Hippocampal formation (tissue), 2 donors: ENCODE measurements around the gene DHH.

Source experiments
- DNase-seq, 2 donors: peaks; one replicate each; lab custom pipeline; 2025; lab: John Stamatoyannopoulos, UW

DHH gene

DNA sequence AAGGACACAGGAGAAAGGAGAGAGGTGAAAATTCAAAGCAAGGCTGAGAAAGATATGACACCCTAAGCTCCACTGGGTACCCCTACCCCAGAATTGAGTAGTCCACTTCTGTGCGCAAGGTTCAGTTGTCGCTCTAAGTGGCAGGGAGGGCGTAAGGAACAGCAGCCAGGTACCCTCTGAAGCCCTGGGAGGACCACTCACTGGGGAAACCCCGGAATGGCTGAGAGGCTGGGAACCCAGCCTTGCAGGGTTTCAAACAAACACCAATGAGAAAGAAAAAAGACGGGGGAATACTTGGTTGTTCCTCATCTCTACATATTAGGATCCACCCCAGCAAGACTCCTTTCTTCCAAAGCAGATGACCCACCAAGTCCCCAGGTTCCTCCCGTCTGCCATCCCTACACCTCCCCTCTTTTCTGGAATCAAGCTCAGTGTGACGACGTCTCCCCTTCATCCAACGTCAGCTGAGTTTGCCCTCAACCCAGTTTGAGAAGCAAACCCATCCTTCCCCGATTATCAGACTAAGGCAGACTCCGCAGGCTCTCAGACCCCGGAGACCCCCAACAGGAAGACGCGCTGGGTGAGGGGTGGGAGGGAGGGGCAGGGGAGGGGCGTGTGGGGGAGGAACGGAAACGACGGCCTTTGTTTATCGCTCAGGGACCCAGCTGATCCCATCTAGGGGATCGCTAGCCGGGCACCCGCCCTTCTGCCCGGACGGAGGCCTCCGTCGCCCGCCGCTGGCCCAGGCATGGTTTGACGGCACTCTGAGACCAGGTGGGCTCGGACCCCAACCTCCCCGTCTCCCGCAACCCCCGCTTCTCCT, 15.3 kb upstream of the DHH start:
- no peak for DNase-seq

DNA sequence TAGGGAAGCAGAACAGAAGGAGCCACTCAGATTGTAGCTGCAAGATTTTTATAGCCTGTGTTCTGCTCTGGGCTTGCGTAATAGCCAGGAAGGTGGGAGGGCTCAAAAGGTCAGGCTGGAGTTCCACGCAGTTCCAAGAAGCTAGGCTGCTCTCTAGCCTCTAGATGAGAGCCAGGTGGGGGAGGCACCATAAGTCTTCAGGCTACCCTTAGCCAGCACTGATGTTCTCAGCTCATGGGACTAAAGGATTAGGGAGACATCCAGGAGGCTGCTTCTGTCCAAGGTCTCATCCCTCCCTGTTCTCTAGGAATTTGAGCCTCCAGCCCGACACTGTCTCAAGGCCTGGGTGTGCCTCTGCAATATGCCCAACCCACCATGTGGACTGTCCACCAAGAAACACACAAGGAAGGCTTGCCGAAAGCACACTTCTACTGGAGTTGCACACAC, 14.4 kb upstream of the DHH start:
- no peak for DNase-seq

DNA sequence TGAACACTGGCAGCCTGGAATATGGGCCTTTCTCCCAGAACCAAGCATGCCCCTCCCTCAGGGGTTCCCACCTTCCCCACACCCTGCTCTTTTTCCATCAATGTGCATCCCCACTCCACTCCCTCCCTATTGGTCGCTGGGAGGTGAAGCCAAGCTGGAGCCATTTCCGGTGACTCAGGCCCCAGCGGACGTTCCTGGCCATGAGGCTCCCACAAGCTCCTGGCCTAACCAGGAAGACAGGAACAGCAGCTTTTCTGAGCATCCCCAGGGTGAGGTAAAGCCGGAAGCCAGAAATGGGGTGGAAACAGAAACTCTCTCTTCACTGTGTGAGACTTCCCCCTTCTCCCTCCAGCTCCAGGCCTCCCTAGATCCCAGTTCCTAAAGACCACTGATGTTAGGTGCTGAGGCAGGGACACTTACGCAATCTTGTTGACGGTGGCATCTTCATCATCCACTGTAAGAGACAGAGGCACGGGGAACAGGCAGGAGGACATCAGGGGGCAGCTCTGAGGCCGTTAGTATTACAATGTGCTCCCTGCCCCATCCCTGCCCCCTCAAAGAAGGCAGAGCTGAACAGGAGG, 11.0 kb upstream of the DHH start:
- no peak for DNase-seq

DNA sequence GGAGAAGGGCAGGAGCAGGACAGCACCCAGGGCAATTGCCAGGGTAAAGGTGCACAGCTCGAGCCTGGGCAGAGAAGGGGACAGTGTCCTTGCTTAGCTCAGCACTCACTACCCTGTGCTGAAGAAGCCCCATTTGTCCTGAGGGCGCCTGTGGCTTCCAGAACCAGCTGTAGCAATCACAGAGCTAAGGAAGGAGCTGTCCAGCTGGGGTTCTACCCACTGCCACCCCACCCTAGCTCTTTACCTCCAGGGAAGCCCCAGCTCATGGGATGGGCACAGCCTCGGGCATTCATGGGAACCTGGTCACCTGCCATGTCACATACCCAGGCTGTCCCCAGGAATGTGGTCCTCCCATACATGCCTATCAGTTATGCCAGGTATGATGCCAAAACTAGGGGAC, 10.2 kb upstream of the DHH start:
- no peak for DNase-seq

DNA sequence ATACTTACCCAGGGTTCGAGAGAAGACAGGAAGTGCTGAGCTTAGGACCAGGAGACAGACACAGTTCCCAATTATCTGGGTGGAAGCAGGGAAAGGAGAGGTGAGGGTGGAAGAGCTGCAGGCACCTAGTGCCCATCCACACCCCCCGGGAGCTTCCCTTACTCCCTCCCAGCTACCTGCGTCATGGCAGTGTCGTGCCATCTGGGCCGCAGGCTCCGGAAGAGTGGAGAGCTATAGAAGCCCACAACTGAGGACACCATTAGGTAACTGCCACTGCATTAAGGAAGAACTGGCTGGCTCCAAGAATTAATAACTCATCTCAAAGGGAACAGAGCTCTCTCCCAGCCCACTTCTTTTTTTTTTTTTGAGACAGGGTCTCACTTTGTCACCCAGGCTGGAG, 5.8 kb upstream of the DHH start:
- no peak for DNase-seq

DNA sequence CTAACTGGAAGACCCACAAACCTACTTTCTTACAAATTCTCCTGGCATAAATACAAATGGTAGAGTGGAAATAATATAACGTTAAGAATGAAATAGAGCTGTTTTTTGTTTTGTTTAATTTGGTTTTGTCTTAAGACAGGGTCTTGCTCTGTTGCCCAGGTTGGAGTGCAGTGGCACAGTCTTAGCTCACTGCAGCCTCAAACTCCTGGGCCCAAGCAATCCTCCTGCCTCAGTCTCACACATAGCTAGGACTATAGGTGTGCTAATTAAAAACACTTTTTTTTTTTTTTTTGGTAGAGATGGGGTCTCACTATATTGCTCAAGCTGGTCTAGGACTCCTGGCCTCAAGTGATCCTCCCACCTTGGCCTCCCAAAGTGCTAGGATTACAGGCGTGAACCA, 4.1 kb upstream of the DHH start:
- DNase-seq, result no peak

DNA sequence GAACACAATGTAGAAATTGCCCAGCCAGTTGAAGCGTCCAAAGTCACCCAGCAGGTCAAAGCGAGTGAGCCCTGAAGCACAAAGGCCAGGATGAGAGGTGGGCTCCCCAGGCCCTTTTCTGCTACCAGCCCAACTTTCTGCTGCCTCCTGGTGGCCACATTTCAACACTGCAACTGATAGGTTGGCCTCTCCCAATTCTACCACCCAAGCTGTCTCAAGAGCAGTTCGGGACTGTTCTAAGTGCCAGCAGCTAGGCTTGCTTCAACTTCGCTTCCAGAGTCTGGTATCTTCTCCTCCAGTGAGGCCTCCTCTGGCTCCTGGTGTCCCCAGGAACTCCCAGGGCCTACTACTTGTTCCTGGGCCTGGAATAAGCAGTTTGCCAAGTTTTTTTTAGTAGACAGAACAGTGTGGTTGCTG, 3.4 kb upstream of the DHH start:
- peak; percentile 28 to 32 for DNase-seq

DNA sequence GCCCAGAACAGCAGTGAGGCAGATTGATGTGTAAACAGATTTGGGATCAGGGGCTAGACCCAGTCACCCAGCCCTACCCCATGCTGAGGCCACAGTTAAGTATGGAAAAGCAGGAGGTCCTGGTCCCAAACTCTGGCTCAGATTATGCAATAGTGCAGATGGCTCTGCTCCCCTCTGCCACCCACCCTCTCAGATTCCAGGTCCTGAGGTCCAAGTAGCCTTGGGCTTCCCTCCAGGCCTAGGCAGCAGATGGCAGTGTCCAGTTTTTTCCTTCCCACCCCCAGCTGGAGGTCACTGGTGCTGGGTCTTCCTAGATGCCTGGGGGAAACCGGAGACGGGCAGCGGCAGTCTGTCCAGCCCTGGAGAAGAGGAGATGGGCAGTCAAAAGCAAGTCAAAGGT, 2.8 kb upstream of the DHH start:
- no peak for DNase-seq

DNA sequence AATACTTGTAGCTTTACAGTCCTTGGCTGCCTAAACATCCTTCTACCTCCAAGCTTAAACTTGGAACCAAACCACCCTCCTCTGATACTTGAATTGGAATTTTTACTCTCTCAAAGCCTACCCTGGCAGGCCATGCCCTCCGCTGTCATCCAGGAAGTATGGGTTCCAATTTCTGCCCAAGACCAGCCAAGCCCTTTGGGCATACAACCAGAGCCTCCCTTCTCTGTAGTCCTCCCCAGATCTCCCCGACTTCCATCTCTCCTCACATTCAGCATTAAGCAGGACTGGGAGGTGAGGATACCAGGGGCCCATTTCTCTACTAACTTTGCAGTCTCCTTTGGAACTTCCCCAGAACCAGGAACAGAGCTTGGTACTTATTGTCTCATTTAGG, 369 bp upstream of the DHH start:
- DNase-seq, result no peak

DNA sequence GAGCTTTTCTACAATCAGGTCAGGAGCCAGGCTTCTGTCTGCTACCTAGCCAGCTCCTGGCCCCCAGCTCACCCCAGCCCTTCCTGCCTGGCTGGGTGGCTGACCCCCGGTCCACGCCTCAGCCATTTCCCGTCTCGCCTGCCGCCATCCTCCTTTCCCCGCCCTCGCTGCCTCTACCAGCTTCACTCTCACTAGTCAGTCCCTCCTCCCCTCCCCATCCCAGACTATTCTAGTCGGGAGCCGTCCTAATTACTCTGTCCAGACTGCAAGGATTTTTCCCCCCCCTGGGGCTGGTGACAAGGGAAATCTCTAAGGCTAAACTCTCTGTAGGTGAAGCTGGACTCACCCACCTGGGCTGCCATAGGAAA, 825 bp downstream of the DHH start:
- no peak for DNase-seq

DNA sequence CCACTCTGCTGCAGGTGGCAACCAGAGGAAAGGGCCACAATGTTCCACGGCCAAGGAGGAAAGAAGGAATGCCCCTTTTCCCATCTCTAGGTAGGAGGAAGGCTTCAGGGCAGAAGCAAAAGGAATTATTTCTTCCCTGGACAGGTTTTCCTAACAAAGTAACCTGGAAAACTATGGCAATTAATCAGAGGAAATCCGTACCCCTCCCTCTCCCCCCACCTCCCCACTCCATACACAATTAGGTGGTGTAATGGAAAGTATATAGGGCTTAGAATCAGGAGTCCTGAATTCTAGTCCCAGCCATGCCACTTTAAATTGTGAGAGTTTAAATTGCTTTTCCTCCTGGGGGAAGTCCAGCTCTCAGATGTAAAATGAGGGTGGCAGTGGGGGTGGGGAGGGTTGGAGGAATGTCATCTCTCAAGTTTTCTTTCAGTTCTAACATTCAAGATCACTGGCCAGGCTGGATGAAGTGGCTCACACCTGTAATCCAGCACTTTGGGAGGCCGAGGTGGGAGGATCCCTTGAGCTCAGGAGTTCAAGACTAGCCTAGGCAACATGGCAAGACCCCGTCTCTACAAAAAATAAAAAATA, 1.7 kb downstream of the DHH start:
- DNase-seq, result no peak

DNA sequence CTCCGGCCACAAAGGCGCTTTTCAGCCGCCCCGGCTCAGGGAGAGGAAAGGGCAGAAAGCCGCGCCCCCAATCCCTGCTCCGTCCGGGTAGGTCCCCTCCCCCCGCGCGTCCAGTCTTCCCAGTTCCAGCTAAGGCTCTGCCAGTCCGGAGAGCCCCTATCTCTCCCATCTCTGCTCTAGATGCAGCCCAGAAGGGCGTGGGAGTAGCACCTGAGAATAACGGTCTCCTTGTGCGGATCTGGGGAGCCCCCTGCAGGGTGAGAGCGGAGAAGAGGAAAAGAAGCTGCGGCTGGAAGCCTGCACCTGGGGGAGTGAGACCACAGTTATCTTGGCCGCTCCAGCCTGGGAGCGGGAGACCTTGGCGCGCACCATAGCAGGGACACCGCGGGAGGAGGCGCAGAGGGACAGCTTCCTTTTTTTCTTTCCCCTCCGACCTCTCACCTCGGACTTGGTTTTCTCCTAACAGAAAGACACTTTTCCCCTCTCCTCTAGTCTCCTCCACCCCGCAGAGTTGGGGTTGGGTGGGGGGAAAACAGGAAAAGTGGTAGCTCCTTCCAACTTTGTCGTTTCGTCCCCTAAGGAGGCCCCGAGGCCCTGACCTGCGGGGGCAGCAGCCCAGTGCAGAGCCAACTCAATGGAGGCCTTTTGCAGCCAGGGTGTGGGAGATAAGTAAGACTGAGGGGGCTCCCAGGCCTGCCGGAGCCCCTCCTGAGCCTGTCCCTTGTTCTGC, 2.4 kb downstream of the DHH start:
- peak in 1 of 2 donors; percentile 38 for DNase-seq

DNA sequence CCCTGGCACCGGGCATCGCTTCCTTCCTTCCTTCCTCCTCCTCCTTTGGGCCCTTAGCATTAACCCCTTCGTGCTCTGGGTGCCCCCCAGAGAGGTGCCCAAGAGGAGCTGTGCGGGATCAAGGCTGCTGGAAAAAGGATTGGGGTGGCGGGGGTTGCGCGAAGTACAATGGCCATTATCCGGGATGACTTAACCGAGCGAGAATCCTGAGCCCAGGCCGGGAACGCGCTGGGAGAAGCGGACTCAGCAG, 2.8 kb downstream of the DHH start:
- DNase-seq, result no peak

DNA sequence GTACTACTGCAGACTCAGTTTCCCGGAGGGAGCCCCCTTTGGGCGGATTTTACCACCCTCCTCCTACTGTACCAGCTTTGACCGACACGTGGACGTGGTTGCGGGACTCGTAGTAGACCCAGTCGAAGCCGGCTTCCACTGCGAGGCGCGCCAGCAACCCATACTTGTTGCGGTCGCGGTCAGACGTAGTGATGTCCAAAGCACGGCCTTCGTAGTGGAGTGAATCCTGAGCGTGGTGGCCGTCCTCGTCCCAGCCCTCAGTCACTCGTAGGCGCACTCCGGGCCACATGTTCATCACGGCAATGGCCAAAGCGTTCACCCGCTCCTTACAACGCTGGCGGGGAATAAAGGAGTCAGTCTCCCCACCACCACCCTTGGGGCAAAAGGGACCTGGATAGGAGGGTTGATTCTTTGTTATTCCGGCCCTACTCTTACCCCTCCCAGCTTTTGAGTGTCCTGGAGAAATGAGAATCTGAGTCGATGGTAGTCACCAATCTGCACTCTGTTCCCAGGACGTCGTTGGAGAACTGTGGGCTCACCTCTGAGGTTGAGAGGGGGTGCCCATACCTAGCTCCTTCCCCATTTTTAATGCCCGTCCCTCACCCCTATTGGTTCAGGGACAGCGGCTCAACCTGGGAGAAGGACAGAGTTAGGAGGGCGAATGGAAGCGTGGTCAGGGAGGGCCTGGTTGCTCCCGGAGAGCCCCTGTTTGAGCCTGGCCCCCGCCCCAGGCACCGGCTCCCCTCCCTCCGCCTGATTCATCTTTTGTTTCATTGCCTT, 3.4 kb downstream of the DHH start:
- DNase-seq, result no peak

DNA sequence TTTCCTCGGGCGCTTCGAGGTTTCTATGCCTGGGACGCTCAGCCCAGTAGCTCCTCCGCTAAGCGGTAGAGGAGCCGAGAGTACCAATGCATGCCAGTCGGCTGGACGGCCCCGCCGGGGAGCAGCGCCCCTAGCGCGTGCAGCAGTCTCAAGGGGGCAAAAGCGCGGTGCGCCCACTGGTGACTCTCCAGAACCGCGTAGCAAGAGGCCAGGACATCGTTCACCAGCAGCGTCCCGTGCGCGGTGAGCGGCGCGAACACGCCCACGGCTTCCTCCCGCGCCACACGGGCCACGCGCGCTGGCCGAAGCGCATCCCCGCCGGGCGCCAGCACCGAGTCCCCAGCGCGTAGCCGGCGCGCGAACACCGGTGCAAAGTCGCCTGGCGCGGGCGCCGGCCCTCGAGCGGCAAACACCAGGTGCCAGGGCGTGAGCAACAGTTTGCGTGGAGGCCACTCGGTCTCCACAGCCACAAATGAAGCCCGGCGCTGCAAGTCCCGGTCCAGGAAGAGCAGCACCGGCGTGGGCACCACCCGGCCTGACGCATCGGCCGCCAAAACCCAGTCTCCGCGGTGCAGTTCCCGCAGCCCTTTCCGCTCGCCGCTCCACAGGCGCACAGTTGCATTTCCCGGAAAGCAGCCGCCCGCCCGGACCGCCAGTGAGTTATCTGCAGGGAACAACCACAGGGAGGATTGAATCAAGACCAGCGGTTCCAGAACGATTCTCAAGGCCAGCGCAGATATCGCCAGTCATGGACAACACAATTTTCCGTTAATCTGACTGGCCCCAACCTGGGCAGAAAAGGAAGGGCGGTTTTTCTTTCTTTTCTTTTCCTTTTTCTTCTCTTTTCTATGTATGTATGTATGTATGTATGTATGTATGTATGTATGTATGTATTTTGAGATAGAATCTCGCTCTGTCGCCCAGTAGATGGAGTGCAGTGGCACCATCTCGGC, 4.5 kb downstream of the DHH start:
- DNase-seq, result no peak

DNA sequence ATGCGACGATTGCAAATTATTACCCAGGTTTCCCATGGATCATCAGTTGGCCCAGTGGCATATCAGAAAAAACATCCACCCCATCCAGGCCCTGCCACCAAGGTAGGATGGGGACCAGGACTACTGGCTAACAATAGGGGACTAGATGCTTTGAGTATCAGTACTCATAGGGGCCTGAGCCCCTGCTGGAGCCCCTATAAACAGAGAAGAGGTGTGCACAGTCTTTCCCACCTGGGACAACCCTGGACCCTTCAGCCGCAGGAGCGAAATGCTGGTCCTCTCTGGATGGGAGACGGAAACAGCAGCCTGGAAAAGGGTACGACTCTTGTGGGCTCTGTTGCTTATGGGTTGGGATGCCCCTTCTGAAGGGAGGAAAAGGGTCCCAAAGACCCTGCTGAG, 5.7 kb downstream of the DHH start:
- no peak for DNase-seq

DNA sequence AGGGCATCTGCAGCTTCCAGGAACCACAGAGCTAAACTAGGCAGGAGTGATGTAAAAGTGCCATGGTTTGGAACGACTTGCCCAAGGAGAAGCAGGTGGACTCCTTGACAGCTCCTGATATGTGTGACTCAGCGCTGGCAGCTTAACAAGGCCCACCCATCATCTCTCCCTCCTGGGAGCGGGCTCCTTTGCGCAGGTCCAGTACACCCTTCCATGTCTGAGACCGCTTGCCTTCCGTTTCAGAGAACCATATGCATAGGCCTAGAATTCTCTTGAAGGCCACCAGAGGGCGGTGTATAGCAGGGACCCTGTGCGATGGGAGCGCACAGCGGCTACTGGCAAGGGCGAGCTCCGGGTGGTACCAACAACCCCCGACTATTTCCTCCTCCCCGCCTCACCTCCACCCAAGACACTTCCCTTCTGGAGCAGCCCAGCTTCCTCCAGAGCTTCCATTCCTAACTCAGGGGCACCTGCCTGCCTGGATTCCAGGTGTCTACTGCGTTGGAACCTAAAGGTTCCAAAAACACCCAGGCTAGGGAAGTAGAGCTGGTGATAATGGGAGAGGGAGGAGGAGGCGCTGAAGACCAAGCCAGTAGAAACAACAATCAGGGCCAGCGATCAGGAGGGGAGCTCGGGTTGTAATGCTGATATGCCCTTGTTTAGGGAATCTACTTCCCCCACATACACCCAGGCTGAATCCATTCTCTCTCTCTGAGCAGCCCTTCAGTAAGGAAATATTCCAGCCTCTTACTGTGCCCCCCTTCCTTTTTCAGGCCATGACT, 6.3 kb downstream of the DHH start:
- DNase-seq, result peak; percentile 72 to 91

DNA sequence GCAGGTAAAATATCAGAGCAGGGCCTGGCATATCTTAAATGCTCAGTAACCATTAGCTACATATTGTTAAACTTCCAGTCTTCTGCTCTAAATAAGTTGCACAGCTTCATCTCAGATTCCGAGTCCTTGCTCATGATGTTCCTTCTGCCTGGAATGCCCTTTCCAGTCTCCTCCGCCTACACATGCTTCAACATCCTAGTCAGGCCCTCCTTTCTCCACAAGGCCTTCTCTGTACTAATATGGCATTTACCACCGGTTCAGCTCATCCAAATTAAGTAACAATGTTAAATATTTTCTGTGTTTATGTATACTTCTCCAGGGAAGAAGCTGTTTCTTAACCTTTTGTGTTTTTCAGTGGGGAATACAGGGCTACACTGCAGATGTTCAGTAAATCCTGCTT, 8.5 kb downstream of the DHH start:
- DNase-seq, result no peak

DNA sequence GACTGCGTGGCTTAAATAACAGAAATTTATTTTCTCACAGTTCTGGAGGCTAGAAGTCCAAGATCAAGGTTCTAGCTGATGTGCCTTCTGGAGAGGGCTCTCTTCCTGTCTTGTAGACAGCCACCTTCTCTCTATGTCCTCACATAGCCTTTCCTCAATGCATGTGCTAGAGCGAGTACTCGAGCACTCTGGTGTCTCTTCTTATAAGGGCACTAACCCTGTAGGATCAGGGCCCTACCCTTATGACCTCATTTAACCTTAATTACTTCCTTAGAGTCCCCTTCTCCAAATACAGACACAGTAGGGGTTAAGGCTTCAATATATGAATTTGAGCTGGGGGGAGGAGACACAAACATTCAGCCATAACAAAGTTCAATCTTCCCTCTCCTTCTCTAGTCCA, 10.2 kb downstream of the DHH start:
- DNase-seq, result no peak

DNA sequence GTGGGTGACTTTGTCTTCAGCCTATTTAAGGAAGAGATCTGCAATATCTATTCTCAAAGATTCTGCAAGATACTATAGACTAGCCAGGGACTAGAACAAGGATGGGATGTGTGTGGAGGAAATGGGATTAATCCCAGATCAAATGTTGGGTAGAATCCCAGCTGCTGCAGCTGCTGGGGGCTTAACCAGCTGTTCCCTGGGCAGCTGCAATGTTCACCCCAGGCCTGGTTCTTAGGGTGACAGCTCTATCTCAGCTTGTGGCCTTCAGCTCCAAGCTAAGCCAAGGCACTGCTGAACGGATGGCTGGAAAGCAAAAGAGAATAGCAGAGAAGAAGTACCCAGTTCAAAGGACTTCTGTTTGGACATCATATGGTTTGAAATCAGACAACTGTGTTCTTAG, 14.8 kb downstream of the DHH start:
- no peak for DNase-seq
